NCI-H187 (cell line): ENCODE data around the gene BRWD1.

Experiments used
- DNase-seq, 2 experiments: peaks; one replicate each; lab custom pipeline; 2025; lab: John Stamatoyannopoulos, UW

Gene BRWD1

GRCh38 chr21:39197448-39198233, 115.8 kb downstream of the BRWD1 start:
- no peak for DNase-seq

DNA sequence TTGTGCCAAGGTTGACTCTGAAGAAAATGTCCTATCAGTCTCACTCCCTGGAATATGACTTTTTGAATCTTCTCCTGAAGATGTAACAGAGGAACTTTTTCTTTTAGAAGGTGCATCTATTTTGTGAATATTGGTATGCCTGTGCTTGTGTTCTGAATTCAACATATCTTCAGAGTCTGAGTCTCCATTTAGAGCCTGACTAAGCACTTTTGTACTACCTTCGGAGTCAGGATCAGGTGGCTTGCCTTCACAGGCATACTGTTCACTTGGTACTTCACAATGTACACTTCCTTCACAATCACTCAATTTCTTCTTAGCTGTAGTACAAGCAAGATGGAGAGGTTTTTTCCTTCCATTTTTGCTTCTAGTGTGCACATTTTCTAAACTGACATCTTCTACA, 116.6 kb downstream of the BRWD1 start:
- DNase-seq, result no peak

DNA sequence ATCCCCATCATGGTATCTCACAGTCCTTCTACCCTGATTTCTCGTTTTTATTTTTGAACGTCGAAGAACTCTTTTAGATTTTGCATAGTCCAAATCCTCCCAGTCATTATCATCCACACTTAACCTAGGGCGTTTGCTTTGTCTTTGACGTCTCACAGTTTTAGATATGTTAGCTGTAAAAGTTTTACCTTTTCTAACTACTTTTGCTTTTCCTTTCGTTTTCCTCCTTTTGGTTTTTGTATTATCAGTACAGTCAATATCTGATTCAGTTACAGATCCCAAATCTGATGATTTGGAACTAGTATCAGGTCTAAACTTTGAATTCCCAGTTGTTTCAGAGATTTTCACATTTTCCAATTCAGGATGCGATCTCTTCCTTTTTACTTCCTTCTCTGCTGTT, 117.1 kb downstream of the BRWD1 start:
- DNase-seq, result no peak

DNA sequence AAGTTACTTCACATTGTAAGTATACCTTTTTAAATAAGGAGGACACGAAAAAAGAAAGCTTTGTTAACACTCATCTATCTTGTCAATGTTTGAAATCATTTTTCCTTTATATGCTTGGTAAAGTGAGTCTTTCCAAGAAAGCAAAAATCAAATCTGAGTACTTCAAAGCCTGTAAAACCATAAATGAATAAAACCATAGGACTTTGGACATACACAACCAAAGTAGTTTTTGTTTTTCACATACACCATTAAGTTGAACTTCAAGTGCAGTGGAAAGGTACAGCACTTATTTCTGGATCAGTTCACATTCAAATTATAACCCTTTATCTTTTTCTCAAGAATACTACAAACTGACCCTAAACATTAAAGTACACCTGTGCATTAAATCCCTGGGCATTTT, 120.1 kb downstream of the BRWD1 start:
- DNase-seq, result no peak

- DNase-seq, result no peak
Observed at GRCh38 chr21:39189857-39190604, 123.4 kb downstream of the BRWD1 start.

GRCh38 chr21:39188521-39189139, 124.8 kb downstream of the BRWD1 start:
- DNase-seq, result peak; percentile 54 to 61

DNA sequence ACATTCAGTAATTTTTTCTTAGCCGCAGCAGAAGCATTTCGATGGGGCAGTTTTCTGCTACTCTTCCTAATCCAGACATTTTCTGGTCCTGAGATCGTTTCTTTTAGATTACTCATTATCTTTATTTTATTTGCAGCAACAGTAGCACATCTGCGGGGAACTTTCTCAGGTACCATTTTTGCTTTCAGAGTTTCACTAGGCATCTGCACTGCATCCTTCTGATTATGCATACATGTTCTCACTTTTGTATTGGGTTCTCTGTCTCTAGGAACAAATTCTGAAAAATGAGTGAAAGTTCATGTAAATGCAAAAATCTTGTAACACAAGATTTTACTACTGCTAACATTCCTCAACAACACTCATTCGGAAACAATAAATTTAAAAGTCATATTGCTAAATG, 126.3 kb downstream of the BRWD1 start:
- DNase-seq, result no peak

GRCh38 chr21:39186676-39187075, 126.8 kb downstream of the BRWD1 start:
- DNase-seq, result no peak

DNA sequence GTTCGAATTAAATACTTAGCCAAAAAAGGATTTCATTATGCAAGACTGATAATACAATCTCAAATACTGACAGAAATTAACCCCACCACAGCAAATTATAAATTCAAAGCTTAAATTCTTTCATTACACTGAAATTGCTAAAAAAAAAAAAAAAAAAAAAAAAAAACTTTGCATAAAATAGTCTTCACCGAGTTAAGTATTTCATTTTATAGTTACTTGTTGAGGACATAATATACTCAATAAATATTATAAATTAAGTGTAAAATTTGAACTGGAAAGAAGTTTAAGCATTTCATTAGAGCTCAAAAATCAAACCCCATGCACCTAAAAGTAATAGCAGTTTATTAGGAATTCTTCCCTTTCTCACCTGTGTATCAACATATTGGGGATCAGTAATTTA, 128.3 kb downstream of the BRWD1 start:
- DNase-seq, result no peak

GRCh38 chr21:39184050-39184980, 129.1 kb downstream of the BRWD1 start:
- no peak for DNase-seq

- DNase-seq, result peak; percentile 72 to 94
Observed at GRCh38 chr21:39183272-39184049, 130.0 kb downstream of the BRWD1 start, which contains the start of gene PSMG1. Gene PSMG1, minus strand, starts transcription at chr21:39183451. Its CDS starts 66 bp downstream, at chr21:39183385.

DNA sequence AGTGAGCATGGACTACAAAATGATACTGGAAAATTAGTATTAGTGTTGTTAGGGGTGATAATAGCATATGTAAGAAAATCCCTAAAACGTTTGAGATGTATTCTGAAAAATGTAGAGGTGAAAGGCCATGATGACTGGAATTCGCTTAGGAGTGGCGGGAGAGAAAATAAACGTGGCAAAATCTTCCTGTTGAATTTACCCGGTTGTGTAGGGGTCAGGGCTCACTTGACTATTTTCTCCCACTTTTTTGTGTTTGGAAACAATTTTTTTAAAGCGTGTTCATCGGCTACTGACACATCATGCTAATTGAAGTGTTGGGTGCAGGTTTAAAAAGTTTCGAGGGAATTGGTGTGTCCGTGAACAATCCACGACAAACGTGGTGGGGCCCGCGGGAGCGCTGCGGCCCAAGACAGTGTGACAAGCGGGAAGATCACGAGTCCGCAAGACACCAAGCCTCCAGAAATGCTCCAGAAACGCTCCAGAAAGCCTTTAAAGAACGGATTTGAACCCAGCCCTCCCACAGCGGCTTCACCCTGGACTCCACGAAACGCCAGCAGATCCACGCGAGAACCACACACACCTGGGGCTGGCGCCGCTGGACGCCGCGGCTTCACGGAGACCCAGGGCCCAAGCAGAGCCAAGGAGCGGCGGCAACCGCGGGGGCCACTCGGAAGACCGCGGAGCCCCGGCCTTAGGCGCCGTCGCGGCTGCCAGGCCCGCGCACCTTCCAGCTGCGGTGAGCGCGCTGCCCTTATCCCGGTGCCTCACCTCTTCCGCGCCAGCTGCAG, 130.8 kb downstream of the BRWD1 start:
- no peak for DNase-seq

GRCh38 chr21:39182016-39182415, 131.4 kb downstream of the BRWD1 start:
- DNase-seq, result no peak

DNA sequence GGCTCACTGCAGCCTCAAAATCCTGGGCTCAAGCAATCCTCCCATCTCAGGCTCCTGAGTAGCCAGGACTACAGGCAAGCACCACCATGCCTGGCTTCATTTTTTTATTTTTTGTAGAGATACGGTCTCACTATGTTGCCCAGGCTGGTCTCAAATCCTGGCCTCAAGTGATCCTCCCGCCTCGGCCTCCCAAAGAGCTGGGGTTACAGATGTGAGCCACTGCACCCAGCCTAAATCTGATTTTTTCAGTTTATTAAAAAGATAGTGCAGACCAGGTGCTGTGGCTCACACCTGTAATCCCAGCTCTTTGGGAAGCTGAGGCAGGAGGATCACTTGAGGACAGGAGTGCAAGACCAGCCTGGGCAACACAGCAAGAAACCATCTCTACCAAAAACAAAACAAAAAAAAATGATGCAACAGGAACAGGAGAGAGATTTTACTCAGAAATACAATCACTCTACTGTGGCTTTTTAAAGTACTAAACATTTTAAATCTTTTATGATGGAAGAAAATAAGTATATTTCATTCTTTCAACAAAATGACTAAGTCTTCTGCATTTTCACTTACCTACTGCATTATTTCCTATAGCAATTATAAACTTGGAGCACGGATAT, 132.1 kb downstream of the BRWD1 start:
- no peak for DNase-seq

GRCh38 chr21:39180429-39181019, 132.9 kb downstream of the BRWD1 start:
- DNase-seq, result no peak

DNA sequence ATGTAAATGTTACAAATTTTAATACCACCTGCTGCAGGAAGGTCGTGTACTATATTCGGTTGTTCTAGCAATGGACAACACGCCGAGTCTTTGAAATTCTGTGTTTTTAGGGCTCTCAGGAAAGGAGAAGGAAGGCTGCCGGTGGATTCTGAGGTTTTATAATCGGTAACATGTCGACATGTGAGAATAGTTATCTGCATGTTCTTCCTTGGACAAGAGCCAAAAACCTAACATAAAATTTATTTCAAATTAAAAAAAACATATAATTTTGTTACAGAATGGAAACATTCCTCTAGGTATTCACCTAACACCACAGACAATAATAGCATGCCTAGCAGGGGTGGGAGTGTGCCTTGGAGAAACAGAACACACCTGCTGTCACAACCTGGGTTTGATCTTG, 135.0 kb downstream of the BRWD1 start:
- DNase-seq, result no peak

DNA sequence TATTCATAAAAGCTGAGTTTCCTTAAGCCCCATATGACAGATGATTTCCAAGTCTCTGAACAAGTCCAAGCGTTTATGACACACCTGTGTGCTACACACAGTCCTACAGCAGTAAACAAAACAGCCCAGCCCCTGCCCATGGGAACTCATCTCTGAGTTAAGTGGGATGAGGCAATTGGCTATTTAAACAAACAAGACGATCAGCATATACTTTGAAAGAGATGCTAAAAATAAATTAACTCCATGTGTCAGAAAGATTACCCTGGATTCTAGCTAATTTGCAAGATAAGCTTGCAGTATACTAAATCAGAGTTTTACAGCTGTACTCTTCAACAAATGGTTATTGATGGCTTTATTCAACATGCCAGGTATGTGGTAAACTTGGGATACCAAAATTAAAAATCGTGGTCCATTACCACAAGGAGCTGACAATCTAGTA, 137.1 kb downstream of the BRWD1 start:
- no peak for DNase-seq

DNA sequence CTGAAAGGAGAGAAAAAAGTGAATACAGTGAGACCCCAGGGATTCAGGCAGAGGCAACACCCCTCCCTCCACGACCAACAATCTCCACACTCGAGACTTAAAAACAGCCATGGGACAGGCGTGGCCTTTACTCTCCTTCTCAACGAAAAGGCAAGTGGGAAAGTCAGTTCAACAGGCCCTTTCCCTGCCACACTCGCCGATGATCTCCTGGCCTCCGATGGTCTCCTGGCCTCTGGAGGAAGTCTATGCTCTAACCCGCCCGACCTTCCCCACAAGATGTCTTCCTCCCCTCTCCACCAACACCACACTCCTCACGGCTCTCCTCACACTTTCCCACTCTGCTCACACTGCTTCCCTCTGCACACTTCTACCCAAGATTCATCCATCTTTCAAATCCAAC, 137.8 kb downstream of the BRWD1 start:
- no peak for DNase-seq

DNA sequence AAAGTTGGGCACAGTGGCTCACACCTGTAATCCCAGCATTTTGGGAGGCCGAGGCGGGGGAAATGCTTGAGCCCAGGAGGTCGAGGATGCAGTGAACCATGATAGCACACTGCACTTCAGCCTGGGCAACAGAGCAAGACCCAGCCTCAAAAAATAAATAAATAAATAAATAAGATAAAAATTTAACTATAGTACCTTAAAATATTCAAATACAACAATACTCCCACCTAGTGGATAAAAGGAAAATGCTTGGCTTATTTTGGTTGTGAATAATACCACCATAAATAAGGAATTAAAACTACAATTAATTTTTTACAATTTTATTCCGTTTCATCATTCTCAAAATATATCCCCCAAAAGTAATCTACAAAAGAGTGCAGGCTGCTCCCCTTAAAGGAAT, 138.3 kb downstream of the BRWD1 start:
- DNase-seq, result no peak
